SK-N-SH (cell line): ENCODE measurements around the gene RPL29.

ENCODE experiments used
- EZH2phosphoT487 ChIP-seq: fragments of 200-600 bp; sonication (generic); IDR thresholded peaks from 2 replicates; pipeline ENCODE4 v1.6.1; 2017; ENCODE audit warnings: low read depth, mixed run types, mild to moderate bottlenecking, antibody characterized with exemption, moderate library complexity, borderline replicate concordance
- JUND ChIP-seq: IDR thresholded peaks from 2 replicates; pipeline ENCODE4 v1.4.0; 2012
- MEF2A ChIP-seq: IDR thresholded peaks from 2 replicates; pipeline ENCODE4 v1.4.0; 2012; ENCODE audit warnings: low read depth, borderline replicate concordance
- MXI1 ChIP-seq: IDR thresholded peaks from 2 replicates; pipeline ENCODE4 v1.6.1; 2012; ENCODE audit warnings: mild to moderate bottlenecking, low read depth, low read length, improper control_type of control experiment
- POLR2AphosphoS5 ChIP-seq: IDR thresholded peaks from 2 replicates; pipeline ENCODE4 v1.6.1; 2012; ENCODE audit warnings: low read depth, low read length
- SIN3A ChIP-seq: IDR thresholded peaks from 2 replicates; pipeline ENCODE4 v1.6.1; 2012; ENCODE audit warnings: low read depth, mild to moderate bottlenecking, low read length, moderate library complexity, borderline replicate concordance
- TF ChIP-seq, protein P1 (sequence below): fragments of 200-600 bp; sonication (generic); IDR thresholded peaks from 2 replicates; pipeline ENCODE4 v1.6.1; 2017; ENCODE audit warnings: antibody characterized with exemption, mild to moderate bottlenecking, moderate library complexity
- TF ChIP-seq, protein P2 (sequence below): fragments of 150-350 bp; IDR thresholded peaks from 2 replicates; pipeline ENCODE4 v1.6.1; 2017; ENCODE audit warnings: antibody characterized with exemption, low read length, low read depth, borderline replicate concordance
- TF ChIP-seq, protein P3 (sequence below): IDR thresholded peaks from 2 replicates; pipeline ENCODE4 v1.4.0; 2012; ENCODE audit warnings: low read depth, borderline replicate concordance
- TF ChIP-seq, protein P4 (sequence below): IDR thresholded peaks from 2 replicates; pipeline ENCODE4 v1.6.1; 2012; ENCODE audit warnings: mild to moderate bottlenecking, low read depth, low read length, moderate library complexity

DNA sequence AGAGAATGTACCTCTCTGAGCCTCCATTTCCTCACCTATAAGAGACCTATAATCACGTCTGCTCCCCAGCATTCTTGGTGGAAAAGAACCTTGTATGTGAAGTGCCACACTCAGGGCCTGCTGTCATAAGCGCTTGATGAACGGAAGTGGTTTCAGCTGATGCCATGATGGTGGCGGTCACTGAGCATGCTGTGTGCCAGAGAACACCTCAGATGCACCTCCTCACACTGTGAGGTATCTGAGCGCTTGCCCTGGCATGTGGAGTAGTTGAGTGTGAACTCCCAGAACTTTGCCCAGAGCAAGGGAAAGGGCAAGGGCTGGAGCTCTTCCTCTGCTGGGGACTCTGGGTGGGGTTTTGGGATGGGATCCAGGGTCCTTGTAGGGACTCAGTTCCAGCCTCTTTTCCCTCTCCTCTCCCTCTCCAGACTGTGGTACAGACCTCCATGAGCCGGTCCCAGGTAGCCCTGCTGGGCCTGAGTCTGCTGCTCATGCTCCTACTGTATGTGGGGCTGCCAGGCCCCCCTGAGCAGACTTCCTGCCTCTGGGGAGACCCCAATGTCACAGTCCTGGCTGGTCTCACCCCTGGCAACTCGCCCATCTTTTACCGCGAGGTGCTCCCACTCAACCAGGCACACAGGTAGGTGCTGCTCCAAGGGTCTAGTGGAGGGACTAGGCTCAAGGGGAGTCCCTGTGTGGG, 18.1 kb downstream of the RPL29 start:
- TF ChIP-seq EZH2phosphoT487, result no peak
- TF ChIP-seq, protein P1, sequence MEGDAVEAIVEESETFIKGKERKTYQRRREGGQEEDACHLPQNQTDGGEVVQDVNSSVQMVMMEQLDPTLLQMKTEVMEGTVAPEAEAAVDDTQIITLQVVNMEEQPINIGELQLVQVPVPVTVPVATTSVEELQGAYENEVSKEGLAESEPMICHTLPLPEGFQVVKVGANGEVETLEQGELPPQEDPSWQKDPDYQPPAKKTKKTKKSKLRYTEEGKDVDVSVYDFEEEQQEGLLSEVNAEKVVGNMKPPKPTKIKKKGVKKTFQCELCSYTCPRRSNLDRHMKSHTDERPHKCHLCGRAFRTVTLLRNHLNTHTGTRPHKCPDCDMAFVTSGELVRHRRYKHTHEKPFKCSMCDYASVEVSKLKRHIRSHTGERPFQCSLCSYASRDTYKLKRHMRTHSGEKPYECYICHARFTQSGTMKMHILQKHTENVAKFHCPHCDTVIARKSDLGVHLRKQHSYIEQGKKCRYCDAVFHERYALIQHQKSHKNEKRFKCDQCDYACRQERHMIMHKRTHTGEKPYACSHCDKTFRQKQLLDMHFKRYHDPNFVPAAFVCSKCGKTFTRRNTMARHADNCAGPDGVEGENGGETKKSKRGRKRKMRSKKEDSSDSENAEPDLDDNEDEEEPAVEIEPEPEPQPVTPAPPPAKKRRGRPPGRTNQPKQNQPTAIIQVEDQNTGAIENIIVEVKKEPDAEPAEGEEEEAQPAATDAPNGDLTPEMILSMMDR, result no peak
- TF ChIP-seq POLR2AphosphoS5, result no peak
- TF ChIP-seq, protein P2, sequence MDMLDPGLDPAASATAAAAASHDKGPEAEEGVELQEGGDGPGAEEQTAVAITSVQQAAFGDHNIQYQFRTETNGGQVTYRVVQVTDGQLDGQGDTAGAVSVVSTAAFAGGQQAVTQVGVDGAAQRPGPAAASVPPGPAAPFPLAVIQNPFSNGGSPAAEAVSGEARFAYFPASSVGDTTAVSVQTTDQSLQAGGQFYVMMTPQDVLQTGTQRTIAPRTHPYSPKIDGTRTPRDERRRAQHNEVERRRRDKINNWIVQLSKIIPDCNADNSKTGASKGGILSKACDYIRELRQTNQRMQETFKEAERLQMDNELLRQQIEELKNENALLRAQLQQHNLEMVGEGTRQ, result no peak
- TF ChIP-seq MEF2A, result no peak
- TF ChIP-seq, protein P3, sequence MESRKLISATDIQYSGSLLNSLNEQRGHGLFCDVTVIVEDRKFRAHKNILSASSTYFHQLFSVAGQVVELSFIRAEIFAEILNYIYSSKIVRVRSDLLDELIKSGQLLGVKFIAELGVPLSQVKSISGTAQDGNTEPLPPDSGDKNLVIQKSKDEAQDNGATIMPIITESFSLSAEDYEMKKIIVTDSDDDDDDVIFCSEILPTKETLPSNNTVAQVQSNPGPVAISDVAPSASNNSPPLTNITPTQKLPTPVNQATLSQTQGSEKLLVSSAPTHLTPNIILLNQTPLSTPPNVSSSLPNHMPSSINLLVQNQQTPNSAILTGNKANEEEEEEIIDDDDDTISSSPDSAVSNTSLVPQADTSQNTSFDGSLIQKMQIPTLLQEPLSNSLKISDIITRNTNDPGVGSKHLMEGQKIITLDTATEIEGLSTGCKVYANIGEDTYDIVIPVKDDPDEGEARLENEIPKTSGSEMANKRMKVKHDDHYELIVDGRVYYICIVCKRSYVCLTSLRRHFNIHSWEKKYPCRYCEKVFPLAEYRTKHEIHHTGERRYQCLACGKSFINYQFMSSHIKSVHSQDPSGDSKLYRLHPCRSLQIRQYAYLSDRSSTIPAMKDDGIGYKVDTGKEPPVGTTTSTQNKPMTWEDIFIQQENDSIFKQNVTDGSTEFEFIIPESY, result no peak
- TF ChIP-seq, protein P4, sequence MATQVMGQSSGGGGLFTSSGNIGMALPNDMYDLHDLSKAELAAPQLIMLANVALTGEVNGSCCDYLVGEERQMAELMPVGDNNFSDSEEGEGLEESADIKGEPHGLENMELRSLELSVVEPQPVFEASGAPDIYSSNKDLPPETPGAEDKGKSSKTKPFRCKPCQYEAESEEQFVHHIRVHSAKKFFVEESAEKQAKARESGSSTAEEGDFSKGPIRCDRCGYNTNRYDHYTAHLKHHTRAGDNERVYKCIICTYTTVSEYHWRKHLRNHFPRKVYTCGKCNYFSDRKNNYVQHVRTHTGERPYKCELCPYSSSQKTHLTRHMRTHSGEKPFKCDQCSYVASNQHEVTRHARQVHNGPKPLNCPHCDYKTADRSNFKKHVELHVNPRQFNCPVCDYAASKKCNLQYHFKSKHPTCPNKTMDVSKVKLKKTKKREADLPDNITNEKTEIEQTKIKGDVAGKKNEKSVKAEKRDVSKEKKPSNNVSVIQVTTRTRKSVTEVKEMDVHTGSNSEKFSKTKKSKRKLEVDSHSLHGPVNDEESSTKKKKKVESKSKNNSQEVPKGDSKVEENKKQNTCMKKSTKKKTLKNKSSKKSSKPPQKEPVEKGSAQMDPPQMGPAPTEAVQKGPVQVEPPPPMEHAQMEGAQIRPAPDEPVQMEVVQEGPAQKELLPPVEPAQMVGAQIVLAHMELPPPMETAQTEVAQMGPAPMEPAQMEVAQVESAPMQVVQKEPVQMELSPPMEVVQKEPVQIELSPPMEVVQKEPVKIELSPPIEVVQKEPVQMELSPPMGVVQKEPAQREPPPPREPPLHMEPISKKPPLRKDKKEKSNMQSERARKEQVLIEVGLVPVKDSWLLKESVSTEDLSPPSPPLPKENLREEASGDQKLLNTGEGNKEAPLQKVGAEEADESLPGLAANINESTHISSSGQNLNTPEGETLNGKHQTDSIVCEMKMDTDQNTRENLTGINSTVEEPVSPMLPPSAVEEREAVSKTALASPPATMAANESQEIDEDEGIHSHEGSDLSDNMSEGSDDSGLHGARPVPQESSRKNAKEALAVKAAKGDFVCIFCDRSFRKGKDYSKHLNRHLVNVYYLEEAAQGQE, result no peak
- TF ChIP-seq SIN3A, result no peak
- no peak for TF ChIP-seq JUND
- no peak for TF ChIP-seq MXI1
